Measurements from ENCODE around the gene BCL2L2. TPM values are rescaled to one million over a fixed set of nuclear protein-coding genes. Genes with fewer than 3 reads are reported as not detected.
A peak's percentile ranks its signal among the peaks of the same experiment; 100 is the strongest.

Gene BCL2L2
- total and polyA plus RNA-seq, 9 of the 15 experiments (the other 6 are each of a cell fraction or from before 2014, with no cell fraction given) = 2.6 to 32.5 (median 14.7) TPM

DNA sequence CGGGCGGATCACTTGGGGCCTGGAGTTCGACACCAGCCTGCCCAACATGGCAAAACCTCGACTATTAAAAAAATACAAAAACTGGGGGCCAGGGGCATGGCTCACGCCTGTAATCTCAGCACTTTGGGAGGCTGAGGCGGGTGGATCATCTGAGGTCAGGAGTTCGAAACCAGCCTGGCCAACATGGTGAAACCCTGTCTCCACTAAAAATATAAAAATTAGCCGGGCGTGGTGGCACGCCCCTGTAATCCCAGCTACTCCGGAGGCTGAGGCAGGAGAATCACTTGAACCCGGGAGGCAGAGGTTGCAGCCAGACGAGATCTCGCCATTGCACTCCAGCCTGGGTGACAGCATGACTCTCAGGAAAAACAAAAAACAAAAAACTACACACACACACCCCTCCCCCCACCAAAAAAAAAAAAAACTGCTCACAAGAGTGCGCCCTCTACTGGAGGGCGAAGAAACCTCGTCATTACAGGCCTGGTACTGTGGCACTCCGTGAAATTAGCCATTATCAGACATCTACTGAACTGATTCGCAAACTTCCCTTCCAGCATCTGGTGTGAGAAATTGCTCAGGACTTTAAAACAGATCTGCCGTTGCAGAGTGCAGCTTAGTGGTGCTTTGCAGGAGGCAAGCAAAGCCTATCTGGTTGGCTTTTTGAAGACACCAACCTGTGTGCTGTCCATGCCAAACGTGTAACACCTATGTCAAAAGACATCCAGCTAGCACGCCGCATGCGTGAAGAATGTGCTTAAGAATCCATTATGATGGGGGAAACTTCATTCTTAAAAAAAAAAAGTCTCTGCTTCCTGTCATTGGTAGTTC lies 11.7 kb upstream of the BCL2L2 start (continued):
- no peak for TF ChIP-seq XRCC3 (IDR thresholded peaks at IDR 0.05)
- TF ChIP-seq, protein P1, sequence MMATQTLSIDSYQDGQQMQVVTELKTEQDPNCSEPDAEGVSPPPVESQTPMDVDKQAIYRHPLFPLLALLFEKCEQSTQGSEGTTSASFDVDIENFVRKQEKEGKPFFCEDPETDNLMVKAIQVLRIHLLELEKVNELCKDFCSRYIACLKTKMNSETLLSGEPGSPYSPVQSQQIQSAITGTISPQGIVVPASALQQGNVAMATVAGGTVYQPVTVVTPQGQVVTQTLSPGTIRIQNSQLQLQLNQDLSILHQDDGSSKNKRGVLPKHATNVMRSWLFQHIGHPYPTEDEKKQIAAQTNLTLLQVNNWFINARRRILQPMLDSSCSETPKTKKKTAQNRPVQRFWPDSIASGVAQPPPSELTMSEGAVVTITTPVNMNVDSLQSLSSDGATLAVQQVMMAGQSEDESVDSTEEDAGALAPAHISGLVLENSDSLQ (IDR thresholded peaks at IDR 0.05) = peak; percentile 42; the same call in 1 of the 2 replicates
- TF ChIP-seq ZNF507 (tag; conservative IDR thresholded peaks at IDR 0.05) = no peak
- TF ChIP-seq, protein P2, sequence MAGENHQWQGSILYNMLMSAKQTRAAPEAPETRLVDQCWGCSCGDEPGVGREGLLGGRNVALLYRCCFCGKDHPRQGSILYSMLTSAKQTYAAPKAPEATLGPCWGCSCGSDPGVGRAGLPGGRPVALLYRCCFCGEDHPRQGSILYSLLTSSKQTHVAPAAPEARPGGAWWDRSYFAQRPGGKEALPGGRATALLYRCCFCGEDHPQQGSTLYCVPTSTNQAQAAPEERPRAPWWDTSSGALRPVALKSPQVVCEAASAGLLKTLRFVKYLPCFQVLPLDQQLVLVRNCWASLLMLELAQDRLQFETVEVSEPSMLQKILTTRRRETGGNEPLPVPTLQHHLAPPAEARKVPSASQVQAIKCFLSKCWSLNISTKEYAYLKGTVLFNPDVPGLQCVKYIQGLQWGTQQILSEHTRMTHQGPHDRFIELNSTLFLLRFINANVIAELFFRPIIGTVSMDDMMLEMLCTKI (IDR thresholded peaks at IDR 0.05; ENCODE audit: partially characterized antibody) = no peak
- TF ChIP-seq SMC3 (conservative IDR thresholded peaks at IDR 0.05; ENCODE audit: insufficient read depth, low read depth, low read length) = peak; percentile 43
- peak; percentile 46; the same call in 1 of the 2 replicates for TF ChIP-seq EP400 (IDR thresholded peaks at IDR 0.05)
- peak; percentile 63; the same call in 1 of the 2 replicates for TF ChIP-seq PHF21A (IDR thresholded peaks at IDR 0.05; ENCODE audit: borderline replicate concordance, low read depth)
- TF ChIP-seq MYC (IDR thresholded peaks at IDR 0.05; ENCODE audit: low read depth, low read length) = peak; percentile 78
- TF ChIP-seq MYC (CRISPR knock-in tag; IDR thresholded peaks at IDR 0.05; ENCODE audit: borderline replicate concordance, low read depth) = no peak
- TF ChIP-seq DPF2 (IDR thresholded peaks at IDR 0.05) = peak; percentile 85
- peak; percentile 11; the same call in 1 of the 2 replicates for TF ChIP-seq GATA2 (CRISPR knock-in tag; IDR thresholded peaks at IDR 0.05)
- 0 out of 2 replicates have a peak, but pooled peaks have one; percentile 17 for TF ChIP-seq EHMT2 (IDR thresholded peaks at IDR 0.05)
- TF ChIP-seq ATF1 (CRISPR knock-in tag; IDR thresholded peaks at IDR 0.05) = no peak
- TF ChIP-seq ATF1 (tag; IDR thresholded peaks at IDR 0.05) = peak; percentile 75
- TF ChIP-seq KDM1A (IDR thresholded peaks at IDR 0.05) = peak in 1 of 2 experiments; percentile 37; a peak in 1 of 4 replicates
- TF ChIP-seq, protein P3, sequence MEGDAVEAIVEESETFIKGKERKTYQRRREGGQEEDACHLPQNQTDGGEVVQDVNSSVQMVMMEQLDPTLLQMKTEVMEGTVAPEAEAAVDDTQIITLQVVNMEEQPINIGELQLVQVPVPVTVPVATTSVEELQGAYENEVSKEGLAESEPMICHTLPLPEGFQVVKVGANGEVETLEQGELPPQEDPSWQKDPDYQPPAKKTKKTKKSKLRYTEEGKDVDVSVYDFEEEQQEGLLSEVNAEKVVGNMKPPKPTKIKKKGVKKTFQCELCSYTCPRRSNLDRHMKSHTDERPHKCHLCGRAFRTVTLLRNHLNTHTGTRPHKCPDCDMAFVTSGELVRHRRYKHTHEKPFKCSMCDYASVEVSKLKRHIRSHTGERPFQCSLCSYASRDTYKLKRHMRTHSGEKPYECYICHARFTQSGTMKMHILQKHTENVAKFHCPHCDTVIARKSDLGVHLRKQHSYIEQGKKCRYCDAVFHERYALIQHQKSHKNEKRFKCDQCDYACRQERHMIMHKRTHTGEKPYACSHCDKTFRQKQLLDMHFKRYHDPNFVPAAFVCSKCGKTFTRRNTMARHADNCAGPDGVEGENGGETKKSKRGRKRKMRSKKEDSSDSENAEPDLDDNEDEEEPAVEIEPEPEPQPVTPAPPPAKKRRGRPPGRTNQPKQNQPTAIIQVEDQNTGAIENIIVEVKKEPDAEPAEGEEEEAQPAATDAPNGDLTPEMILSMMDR (IDR thresholded peaks at IDR 0.05 in 2 of 3, conservative IDR thresholded peaks at IDR 0.05 in 1 of 3; ENCODE audit: insufficient read depth in 2 of 3, low read depth in 1 of 3, low read length in 3 of 3) = peak; percentile 81 to 88 (median 85)
- TF ChIP-seq, protein P4, sequence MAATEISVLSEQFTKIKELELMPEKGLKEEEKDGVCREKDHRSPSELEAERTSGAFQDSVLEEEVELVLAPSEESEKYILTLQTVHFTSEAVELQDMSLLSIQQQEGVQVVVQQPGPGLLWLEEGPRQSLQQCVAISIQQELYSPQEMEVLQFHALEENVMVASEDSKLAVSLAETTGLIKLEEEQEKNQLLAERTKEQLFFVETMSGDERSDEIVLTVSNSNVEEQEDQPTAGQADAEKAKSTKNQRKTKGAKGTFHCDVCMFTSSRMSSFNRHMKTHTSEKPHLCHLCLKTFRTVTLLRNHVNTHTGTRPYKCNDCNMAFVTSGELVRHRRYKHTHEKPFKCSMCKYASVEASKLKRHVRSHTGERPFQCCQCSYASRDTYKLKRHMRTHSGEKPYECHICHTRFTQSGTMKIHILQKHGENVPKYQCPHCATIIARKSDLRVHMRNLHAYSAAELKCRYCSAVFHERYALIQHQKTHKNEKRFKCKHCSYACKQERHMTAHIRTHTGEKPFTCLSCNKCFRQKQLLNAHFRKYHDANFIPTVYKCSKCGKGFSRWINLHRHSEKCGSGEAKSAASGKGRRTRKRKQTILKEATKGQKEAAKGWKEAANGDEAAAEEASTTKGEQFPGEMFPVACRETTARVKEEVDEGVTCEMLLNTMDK (IDR thresholded peaks at IDR 0.05; ENCODE audit: borderline replicate concordance, insufficient read depth, low read depth, low read length, poor library complexity, severe bottlenecking) = peak; percentile 79
- TF ChIP-seq, protein P5, sequence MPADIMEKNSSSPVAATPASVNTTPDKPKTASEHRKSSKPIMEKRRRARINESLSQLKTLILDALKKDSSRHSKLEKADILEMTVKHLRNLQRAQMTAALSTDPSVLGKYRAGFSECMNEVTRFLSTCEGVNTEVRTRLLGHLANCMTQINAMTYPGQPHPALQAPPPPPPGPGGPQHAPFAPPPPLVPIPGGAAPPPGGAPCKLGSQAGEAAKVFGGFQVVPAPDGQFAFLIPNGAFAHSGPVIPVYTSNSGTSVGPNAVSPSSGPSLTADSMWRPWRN (IDR thresholded peaks at IDR 0.05; ENCODE audit: low read depth) = no peak

Measured in K562 (cell line).